Activated T-helper 2 cell treated with anti-CD3 and anti-CD28 coated beads, Interferon-gamma antibody, Interleukin-2, Interleukin-4, amounts not matched to agents 10 μg/mL and 5 μg/mL and 100 μg/mL, durations not matched to agents 14 hours and 24 hours and 36 hours (primary cell): Measurements from ENCODE around the gene BLVRB. TPM values are rescaled to one million over a fixed set of nuclear protein-coding genes. Genes with fewer than 3 reads are reported as not detected.
A peak's percentile ranks its signal among the peaks of the same experiment; 100 is the strongest.
"Not testable (repeated sequence)": the region's sequence is repeated elsewhere in the genome, so short reads cannot be mapped to it uniquely, and the experiment has no call there.

ENCODE experiments used
- DNase-seq: peaks from one replicate; pipeline ENCODE4 v3.0.0; 2021; ENCODE audit warnings: low spot score
- H3K27ac Mint-ChIP-seq: one replicate; pipeline ENCODE4 v1.8.0; 2021; ENCODE audit warnings: mixed read lengths
- H3K27me3 Mint-ChIP-seq: one replicate; pipeline ENCODE4 v1.8.0; 2021; ENCODE audit warnings: low read depth, mixed read lengths
- H3K36me3 Mint-ChIP-seq: one replicate; pipeline ENCODE4 v1.8.0; 2021; ENCODE audit warnings: low read depth, mixed read lengths
- H3K4me1 Mint-ChIP-seq: one replicate; pipeline ENCODE4 v1.8.0; 2021; ENCODE audit warnings: low read depth, mixed read lengths
- H3K4me3 Mint-ChIP-seq: one replicate; pipeline ENCODE4 v1.8.0; 2021; ENCODE audit warnings: low read depth, mild to moderate bottlenecking, moderate library complexity, mixed read lengths
- H3K9me3 Mint-ChIP-seq: one replicate; pipeline ENCODE4 v1.8.0; 2021; ENCODE audit warnings: mixed read lengths
- intact Hi-C: fragments of 100-400 bp; cut with micrococcal nuclease; formaldehyde crosslinking; loops from one replicate; pipeline ENCODE4 v1.15.1; 2023
- total RNA-seq: library from RNA; stranded (reverse); gene quantifications from 2 replicates; pipeline ENCODE4 v1.2.3, GENCODE V29; 2022

The BLVRB gene
- total RNA-seq, 1 donor from 2014 or later: 10.4 TPM

DNA sequence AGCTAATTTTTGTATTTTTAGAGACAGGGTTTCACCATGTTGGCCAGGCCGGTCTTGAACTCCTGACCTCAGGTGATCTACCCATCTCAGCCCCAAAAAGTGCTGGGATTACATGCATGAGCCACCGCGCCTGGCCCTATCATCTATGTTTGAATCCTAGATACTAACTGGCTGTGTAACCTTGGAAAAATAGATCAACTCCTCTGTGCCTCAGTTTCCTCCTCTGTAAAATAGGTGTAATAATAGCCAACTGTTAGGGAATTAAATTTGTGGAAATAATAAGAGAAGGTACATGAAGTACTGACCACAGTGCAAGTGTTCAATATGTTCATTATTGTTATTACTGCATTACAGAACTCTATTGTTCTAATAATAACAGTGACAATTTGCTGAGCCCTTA, 5.6 kb upstream of the BLVRB start:
- Mint-ChIP-seq H3K4me3 (no peak overlapping the region), H3K27ac (no peak overlapping the region), H3K4me1 (peaks cover 6% of the 10 kb centered on the region), H3K36me3 (peaks cover 5% of the 10 kb centered on the region), H3K9me3 (no peaks in the 10 kb centered on the region), H3K27me3 (peaks cover 23% of the 10 kb centered on the region)
- no peak for DNase-seq
- intact Hi-C loops: no loop called here

DNA sequence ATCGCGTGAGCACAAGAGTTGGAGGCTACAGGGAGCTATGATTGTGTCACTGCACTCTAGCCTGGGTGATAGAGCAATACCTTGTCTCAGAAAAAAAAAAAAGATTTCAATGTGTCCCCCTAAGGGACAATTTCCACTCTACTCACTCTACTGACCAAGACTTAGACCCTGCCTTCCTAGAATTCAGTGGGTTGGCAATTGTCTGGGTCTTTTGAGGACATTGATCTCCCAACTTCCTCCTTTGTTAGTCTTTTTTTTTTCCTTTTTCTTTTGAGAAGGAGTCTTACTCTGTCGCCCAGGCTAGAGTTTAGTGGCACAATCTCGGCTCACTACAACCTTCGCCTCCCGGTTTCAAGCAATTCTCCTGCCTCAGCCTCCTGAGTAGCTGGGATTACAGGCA, 3.5 kb upstream of the BLVRB start:
- no peak for DNase-seq
- Mint-ChIP-seq H3K4me3 (no peak overlapping the region), H3K4me1 (peaks cover 18% of the 10 kb centered on the region), H3K27me3 (peaks cover 24% of the 10 kb centered on the region), H3K36me3 (peaks cover 5% of the 10 kb centered on the region), H3K27ac (no peak overlapping the region), H3K9me3 (no peaks in the 10 kb centered on the region)
- intact Hi-C loops: loop anchor here (5.0 kb wide), 1 partner anchor 143 kb away; no protein-coding TSS in a partner anchor

DNA sequence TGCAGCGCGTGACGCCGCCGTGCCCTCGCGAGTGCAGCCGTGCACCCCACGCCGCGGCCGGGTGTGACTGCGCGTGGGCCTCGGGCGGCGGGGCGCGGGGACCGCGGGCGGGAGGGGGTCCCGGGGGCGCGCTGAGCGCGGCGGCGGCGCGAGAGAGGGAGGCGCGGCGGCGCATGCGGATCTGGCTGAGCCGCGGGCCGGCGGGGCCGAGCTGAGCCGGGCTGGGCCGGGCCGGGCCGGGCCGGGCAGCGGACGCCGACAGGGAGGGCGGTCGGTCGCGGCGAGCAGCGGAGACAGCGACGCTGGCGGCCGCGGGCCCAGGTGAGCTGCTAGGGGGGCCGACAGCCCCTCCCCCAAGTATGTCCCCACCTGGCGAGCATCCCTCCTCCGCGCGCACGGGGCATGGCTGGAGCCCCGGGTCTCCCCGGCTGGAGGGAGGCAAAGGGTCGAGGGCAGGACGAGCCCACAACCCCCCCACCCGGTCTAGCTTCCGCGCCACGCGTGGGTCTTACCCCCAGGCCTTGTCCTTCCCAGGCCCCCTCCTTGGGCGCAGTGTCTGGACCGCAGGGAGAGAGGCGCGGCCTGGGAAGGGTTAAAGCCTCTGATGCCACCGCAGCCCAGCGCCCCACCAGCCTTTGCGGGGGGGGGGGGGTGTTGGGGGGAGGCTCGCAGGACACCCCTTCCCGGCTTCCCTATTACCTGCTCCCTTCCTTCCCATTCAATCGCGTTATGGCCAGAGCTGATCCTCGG, 1.6 kb upstream of the BLVRB start, which contains the start of gene SPTBN4:
Gene SPTBN4, plus strand, starts transcription at position 17 of the 750 bp plus-strand sequence. CDS start 5,621 bp downstream, outside the sequence.
- H3K4me3 Mint-ChIP-seq: peak within 1 kb of the TSS; percentile 87
- H3K4me1 Mint-ChIP-seq: peaks cover 21% of the 10 kb centered on the region
- DNase-seq: no peak
- peak within 1 kb of the TSS; percentile 78 for H3K27ac Mint-ChIP-seq
- intact Hi-C loops: loop anchor here (1.0 to 5.0 kb wide), 2 partner anchors 46 to 145 kb away; no protein-coding TSS in a partner anchor
- no peaks in the 10 kb centered on the region for H3K9me3 Mint-ChIP-seq
- peaks cover 5% of the 10 kb centered on the region for H3K36me3 Mint-ChIP-seq
- H3K27me3 Mint-ChIP-seq: peaks cover 24% of the 10 kb centered on the region

DNA sequence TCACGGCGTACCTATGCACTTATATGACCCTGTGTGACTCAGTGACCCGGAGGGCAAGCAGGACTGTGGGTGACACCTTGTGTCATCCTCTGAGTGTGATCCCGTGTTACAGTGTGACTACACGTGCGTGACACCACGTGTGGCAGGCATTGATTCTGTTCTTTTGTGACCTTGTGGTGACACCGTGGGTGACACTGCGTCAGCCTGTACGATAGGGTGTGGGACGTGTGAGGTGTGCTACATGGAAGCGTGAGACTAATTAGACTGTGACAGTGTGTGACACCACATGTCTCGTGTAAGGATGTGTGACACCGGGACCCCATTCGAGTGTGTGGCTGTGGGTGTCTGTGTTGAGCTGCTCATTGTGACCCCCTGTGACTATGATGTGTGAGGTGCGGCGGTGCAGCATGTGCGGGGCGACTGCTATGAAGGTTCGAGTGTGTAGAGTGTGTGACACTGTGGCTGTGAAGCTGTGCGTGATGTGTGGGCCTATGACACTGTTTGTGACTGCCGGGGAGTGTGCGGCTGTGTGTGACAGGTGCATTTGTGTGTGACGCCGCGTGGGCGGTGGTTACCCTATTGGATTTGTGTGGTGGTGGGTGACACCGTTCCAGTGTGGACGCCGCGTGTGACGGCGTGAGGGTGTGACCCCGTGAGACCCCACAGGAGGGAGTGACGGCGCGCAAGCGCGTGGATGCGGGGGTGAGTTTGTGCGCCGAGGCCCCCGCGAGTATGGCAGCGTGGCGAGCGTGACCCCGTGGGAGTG, 857 bp upstream of the BLVRB start:
- peak; percentile 18 for DNase-seq
- peak overlapping the region; percentile 44 for H3K27ac Mint-ChIP-seq
- peaks cover 24% of the 10 kb centered on the region for H3K27me3 Mint-ChIP-seq
- peak overlapping the region; percentile 87 for H3K4me3 Mint-ChIP-seq
- H3K4me1 Mint-ChIP-seq: peaks cover 21% of the 10 kb centered on the region
- no peaks in the 10 kb centered on the region for H3K9me3 Mint-ChIP-seq
- intact Hi-C loops: loop anchor here (1.0 to 5.0 kb wide), 2 partner anchors 45 to 146 kb away; no protein-coding TSS in a partner anchor
- H3K36me3 Mint-ChIP-seq: peaks cover 5% of the 10 kb centered on the region

DNA sequence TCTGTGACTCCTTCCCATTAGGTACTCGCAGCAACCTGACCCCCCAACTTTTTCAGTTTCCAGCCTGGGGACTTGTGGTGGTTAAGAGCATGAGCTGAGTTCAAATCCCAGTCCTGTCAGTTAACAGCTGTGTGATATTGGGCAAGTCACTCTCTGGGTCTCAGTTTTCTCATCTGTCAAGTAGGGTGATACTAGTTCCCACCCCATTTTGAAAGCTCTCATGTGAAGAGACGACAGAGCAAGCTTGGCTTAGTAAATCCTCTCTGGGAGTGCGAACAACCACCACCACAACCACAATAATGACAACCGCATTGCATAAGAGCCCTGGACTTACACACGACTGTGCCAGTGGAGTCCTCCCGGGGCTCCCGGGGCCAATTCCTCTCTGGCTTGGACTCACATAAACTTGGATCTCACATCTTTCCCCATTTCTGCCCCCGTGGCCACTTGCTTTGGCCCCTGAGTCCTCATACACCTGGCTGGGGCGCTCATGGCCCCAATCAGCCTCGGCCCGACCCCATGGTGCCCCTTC, 454 bp downstream of the BLVRB start:
- DNase-seq: no peak
- Mint-ChIP-seq H3K4me3 (peak overlapping the region; percentile 87), H3K27me3 (peaks cover 24% of the 10 kb centered on the region), H3K4me1 (peaks cover 21% of the 10 kb centered on the region), H3K36me3 (peaks cover 5% of the 10 kb centered on the region), H3K27ac (peak overlapping the region; percentile 78), H3K9me3 (no peaks in the 10 kb centered on the region)
- intact Hi-C loops: loop anchor here (1.0 to 5.0 kb wide), 2 partner anchors 22 to 147 kb away; no protein-coding TSS in a partner anchor

DNA sequence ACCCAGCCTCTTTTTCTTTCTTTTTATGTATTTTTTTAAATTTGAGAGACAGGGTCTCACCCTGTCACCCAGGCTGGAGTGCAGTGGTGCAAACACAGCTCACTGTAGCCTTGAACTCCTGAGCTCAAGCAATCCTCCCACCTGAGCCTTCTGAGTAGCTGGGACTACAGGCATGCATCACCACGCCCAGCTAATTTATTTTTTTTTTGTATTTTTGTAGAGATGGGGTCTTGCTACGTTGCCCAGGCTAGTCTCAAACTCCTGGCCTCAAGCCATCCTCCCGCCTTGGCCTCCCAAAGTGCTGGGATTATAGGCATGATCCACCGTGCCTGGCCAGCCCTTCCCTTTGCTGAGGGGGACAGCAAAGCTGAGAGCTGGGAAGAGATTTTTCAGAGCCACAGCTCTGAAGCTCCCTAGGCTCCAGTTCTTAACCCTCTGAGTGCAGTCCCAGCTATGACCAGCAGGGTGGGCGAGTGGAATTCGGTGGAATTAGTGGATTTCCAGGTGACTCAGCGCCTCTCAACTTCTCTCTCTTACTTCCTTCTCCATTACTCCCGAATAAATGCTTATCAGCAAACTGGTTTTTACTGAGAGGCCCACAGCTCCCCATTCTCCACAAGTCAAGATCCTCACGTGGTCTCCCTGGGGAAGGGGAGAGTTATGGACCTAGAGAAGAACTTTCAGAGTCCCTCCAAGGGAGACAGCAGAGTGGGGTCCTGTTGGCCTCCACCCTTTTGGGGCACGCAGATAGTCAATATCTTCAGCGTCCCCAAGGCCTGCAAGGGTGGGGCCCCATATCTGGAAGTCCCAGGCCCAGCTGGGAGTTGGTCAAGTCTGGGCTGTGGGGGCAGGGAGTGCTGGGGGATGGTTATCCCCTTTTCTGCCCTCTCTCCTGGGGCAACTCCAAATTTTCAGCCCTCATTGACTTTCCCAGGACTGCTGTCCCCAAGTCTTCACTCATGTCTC, 1.2 kb downstream of the BLVRB start:
- intact Hi-C loops: loop anchor here (1.0 to 5.0 kb wide), 2 partner anchors 21 to 148 kb away; no protein-coding TSS in a partner anchor
- Mint-ChIP-seq H3K27me3 (peaks cover 24% of the 10 kb centered on the region), H3K4me1 (peaks cover 21% of the 10 kb centered on the region), H3K36me3 (peaks cover 5% of the 10 kb centered on the region), H3K27ac (peak overlapping the region; percentile 40), H3K9me3 (no peaks in the 10 kb centered on the region), H3K4me3 (peak overlapping the region; percentile 87)
- DNase-seq: peak; percentile 53

DNA sequence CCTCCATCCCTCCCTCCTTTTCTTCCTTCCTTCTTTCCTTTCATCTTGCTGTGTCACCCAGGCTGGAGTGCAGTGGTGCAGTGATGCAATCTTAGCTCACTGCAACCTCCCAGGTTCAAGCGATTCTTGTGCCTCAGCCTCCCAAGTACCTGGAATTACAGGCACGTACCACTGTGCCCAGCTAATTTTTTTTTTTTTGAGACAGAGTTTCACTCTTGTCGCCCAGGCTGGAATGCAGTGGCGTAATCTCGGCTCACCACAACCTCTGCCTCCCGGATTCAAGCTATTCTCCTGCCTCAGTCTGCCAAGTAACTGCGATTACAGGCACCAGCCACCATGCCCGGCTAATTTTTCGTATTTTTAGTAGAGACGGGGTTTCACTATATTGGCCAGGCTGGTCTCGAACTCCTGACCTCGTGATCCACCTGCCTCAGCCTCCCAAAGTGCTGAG, 1.9 kb downstream of the BLVRB start:
- Mint-ChIP-seq H3K4me1 (peaks cover 21% of the 10 kb centered on the region), H3K27me3 (peaks cover 18% of the 10 kb centered on the region), H3K27ac (peak overlapping the region; percentile 55)
- DNase-seq, intact Hi-C loops, H3K36me3 Mint-ChIP-seq, H3K4me3 Mint-ChIP-seq, H3K9me3 Mint-ChIP-seq: not testable (repeated sequence)

DNA sequence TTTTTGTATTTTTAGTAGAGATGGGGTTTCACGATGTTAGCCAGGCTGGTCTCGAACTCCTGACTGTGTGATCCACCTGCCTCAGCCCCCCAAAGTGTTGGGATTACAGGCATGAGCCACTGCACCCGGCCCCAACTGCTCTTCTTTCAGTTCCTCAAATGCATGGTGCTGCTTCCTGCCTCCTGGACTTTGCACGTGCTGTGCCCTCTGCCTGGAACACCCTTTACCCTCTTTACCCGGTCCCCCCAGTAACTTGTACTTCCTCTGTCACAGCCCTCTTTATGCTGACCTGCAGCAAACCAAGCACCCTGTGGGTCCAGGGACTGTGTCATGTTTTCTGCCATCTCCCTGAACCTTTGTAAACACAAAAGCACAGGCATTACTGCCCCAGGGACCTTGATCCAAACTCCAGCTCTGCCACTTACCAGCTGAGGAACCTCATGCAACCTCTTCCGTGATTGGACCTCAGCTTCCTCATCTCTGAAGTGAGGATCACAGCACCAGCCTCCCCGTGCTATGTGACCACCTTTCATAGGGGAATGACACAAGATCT, 3.8 kb downstream of the BLVRB start:
- DNase-seq: no peak
- peaks cover 5% of the 10 kb centered on the region for H3K36me3 Mint-ChIP-seq
- intact Hi-C loops: no loop called here
- H3K27me3 Mint-ChIP-seq: peaks cover 7% of the 10 kb centered on the region
- H3K4me3 Mint-ChIP-seq: no peak overlapping the region
- H3K4me1 Mint-ChIP-seq: peaks cover 21% of the 10 kb centered on the region
- H3K9me3 Mint-ChIP-seq: no peaks in the 10 kb centered on the region
- H3K27ac Mint-ChIP-seq: no peak overlapping the region

DNA sequence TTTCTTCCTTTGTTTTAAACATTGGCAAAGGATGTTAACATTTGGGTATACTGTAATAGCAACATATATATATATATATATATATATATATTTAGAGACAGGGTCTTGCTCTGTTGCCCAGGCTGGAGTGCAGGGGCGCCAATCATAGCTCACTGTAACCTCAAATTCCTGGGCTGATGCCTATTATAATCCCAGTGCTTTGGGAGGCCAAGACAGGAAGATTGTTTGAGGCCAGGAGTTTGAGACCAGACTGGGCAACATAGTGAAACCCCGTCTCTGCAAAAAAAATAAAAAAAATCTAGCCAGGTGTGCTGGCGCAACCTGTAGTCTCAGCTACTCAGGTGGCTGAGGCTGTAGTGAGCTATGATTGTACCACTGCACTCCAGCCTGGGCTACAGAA, 5.4 kb downstream of the BLVRB start:
- H3K36me3 Mint-ChIP-seq: no peaks in the 10 kb centered on the region
- no peak overlapping the region for H3K27ac Mint-ChIP-seq
- H3K9me3 Mint-ChIP-seq: no peaks in the 10 kb centered on the region
- H3K27me3 Mint-ChIP-seq: no peaks in the 10 kb centered on the region
- intact Hi-C loops: no loop called here
- DNase-seq: no peak
- H3K4me1 Mint-ChIP-seq: peaks cover 9% of the 10 kb centered on the region
- no peak overlapping the region for H3K4me3 Mint-ChIP-seq

DNA sequence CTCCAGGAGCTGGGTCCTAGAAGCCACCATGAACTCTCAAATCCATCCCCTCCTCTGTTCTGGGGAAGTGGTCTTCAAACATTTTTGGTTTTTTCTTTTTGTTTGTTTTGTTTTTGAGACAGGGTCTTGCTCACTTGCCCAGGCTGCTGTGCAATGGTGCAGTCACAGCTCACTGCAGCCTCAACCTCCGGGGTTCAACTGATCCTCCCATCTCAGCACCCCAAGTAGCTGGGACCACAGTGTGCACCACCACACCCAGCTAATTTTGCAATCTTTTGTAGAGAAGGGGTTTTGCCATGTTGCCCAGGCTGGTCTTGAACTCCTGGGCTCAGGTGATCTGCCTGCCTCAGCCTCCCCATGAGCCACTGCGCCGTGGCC, 7.0 kb downstream of the BLVRB start:
- Mint-ChIP-seq H3K9me3 (no peaks in the 10 kb centered on the region), H3K27ac (no peak overlapping the region), H3K36me3 (no peaks in the 10 kb centered on the region), H3K27me3 (no peaks in the 10 kb centered on the region), H3K4me1 (peaks cover 3% of the 10 kb centered on the region), H3K4me3 (no peak overlapping the region)
- no peak for DNase-seq
- intact Hi-C loops: no loop called here

DNA sequence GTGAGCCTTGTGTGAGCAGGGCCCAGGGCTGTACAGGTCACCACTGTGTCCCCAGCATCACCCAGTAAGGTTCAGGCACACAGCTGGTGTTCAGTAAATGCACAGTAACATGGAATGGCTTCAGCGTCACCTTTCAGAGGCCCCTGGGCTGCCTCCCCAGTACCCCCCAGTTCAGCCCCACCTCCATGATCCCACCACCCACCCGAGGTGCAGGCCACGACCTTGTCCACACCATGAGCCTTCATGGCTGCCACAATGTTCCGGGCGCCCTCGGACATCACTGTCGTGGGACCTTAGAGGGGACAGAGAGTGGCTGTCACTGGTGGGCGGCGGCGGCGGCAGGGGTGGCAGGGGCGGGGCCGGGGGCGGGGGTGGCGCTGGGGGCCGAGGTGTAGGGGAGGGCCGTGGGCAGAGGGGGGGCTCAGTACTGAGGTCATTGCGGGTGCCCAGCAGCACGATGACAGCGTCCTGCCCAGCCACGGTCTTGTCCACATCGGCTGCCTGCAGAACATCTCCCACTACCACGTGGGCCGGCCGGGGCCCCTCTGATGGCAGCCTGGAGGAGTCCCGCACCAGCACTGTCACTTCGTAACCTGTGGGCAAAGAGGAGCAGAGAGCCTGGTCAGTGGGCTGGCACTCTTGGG, 7.5 kb downstream of the BLVRB start:
- no peaks in the 10 kb centered on the region for H3K36me3 Mint-ChIP-seq
- H3K4me3 Mint-ChIP-seq: no peak overlapping the region
- DNase-seq: no peak

More for the DNA sequence above, 7.5 kb downstream of the BLVRB start:
- no peaks in the 10 kb centered on the region for H3K27me3 Mint-ChIP-seq
- intact Hi-C loops: no loop called here
- H3K9me3 Mint-ChIP-seq: no peaks in the 10 kb centered on the region
- H3K27ac Mint-ChIP-seq: no peak overlapping the region
- peaks cover 2% of the 10 kb centered on the region for H3K4me1 Mint-ChIP-seq
